GM13977 (cell line): ENCODE measurements around the gene CDC42BPA.

Source experiments
- DNase-seq: peaks from one replicate; pipeline ENCODE4 v3.0.0; 2012; ENCODE audit warnings: low spot score
- CTCF ChIP-seq: IDR thresholded peaks from 2 replicates; pipeline ENCODE4 v1.5.1; 2012; ENCODE audit warnings: mild to moderate bottlenecking, control low read depth; ENCODE audit not compliant: insufficient read depth; ENCODE audit errors: extremely low read depth, missing control alignments
- in situ Hi-C: fragments of 300-500 bp; cut with MboI; formaldehyde crosslinking; loops from one replicate; pipeline ENCODE4 v1.12.0; 2022; ENCODE audit warnings: low sequenced_read_pairs, low pct_unique_long_range_greater_than_20kb, mixed read lengths, inconsistent platforms; ENCODE audit not compliant: unreplicated experiment

Gene CDC42BPA

GRCh38 chr1:227315629-227316346 lies 2.5 kb downstream of the CDC42BPA start:
- TF ChIP-seq CTCF: no peak
- no peak for DNase-seq
- in situ Hi-C loops: no loop called here

- TF ChIP-seq CTCF: no peak
- in situ Hi-C loops: no loop called here
- DNase-seq: no peak
Measured at GRCh38 chr1:227314014-227314848, 4.1 kb downstream of the CDC42BPA start.

- in situ Hi-C loops: no loop called here
- no peak for TF ChIP-seq CTCF
- DNase-seq: no peak
Measured at GRCh38 chr1:227312361-227313025, 5.8 kb downstream of the CDC42BPA start.

- no peak for DNase-seq
- in situ Hi-C loops: no loop called here
- no peak for TF ChIP-seq CTCF
Measured at GRCh38 chr1:227311389-227312001, 6.8 kb downstream of the CDC42BPA start.

GRCh38 chr1:227308367-227309336 lies 9.6 kb downstream of the CDC42BPA start:
- in situ Hi-C loops: no loop called here
- TF ChIP-seq CTCF: no peak
- DNase-seq: no peak
